SU-DHL-6 (cell line): ENCODE measurements around the gene EGLN2.
"Not testable (repeated sequence)": the region's sequence is repeated elsewhere in the genome, so short reads cannot be mapped to it uniquely, and the experiment has no call there.

Experiments used
- H2AFZ ChIP-seq: fragments of 200-600 bp; sonication (generic); 2 replicates; pipeline ENCODE4 v1.6.1; 2014; ENCODE audit warnings: low read depth, mild to moderate bottlenecking, moderate library complexity, mixed read lengths, antibody characterized with exemption, low read length; ENCODE audit not compliant: severe bottlenecking
- H3F3A ChIP-seq: fragments of 200-600 bp; shearing (Covaris generic); 2 replicates; pipeline ENCODE4 v1.6.0; 2016; ENCODE audit warnings: antibody characterized with exemption, mild to moderate bottlenecking; ENCODE audit not compliant: insufficient read depth
- H3K27ac ChIP-seq: fragments of 200-600 bp; sonication (generic); 2 replicates; pipeline ENCODE4 v1.5.1; 2016; ENCODE audit warnings: low read depth, mild to moderate bottlenecking, low read length, moderate library complexity, mixed read lengths
- H3K27me3 ChIP-seq: fragments of 200-600 bp; sonication (generic), shearing (Covaris generic); 2 replicates; pipeline ENCODE4 v1.6.0; 2014; ENCODE audit warnings: mild to moderate bottlenecking, low read length
- H3K36me3 ChIP-seq: fragments of 200-600 bp; sonication (generic); 2 replicates; pipeline ENCODE4 v1.6.1; 2014; ENCODE audit warnings: mild to moderate bottlenecking, low read length, mixed read lengths
- H3K4me2 ChIP-seq: fragments of 300-600, 200-600 bp; shearing (Covaris generic), sonication (generic); 2 replicates; pipeline ENCODE4 v1.6.0; 2014; ENCODE audit warnings: low read length, low read depth, mild to moderate bottlenecking; ENCODE audit not compliant: poor library complexity, severe bottlenecking
- H3K4me3 ChIP-seq: fragments of 200-600 bp; sonication (generic); 2 replicates; pipeline ENCODE4 v1.5.1; 2014; ENCODE audit warnings: antibody characterized with exemption, low read length, mild to moderate bottlenecking, mixed read lengths; ENCODE audit not compliant: insufficient read depth, poor library complexity, severe bottlenecking
- H3K79me2 ChIP-seq: fragments of 200-600 bp; sonication (generic); 2 replicates; pipeline ENCODE4 v1.6.1; 2014; ENCODE audit warnings: mild to moderate bottlenecking, low read length, moderate library complexity; ENCODE audit not compliant: insufficient read depth
- H3K9ac ChIP-seq: fragments of 200-600 bp; sonication (generic); 2 replicates; pipeline ENCODE4 v1.7.0; 2014; ENCODE audit warnings: mild to moderate bottlenecking, low read length
- H3K9me2 ChIP-seq: fragments of 200-600 bp; sonication (generic); replicated peaks from 2 replicates; pipeline ENCODE4 v1.6.1; 2014; ENCODE audit warnings: low read length; ENCODE audit not compliant: insufficient read depth
- H3K9me3 ChIP-seq: fragments of 200-600 bp; sonication (generic); 2 replicates; pipeline ENCODE4 v1.6.1; 2014; ENCODE audit warnings: low read length, mixed read lengths; ENCODE audit not compliant: insufficient read depth
- H4K20me1 ChIP-seq: fragments of 200-600 bp; sonication (generic); 2 replicates; pipeline ENCODE4 v1.6.1; 2014; ENCODE audit warnings: low read depth, mild to moderate bottlenecking, antibody characterized with exemption, low read length, moderate library complexity, mixed read lengths
- CTCF ChIP-seq: fragments of 200-600 bp; sonication (generic); IDR thresholded peaks from one replicate; pipeline ENCODE4 v1.5.1; 2017; ENCODE audit warnings: antibody characterized with exemption, mild to moderate bottlenecking, low read length, moderate library complexity; ENCODE audit not compliant: insufficient read depth, poor library complexity, severe bottlenecking
- EZH2phosphoT487 ChIP-seq: fragments of 200-600 bp; sonication (generic), shearing (Covaris generic); conservative IDR thresholded peaks from 2 replicates; pipeline ENCODE4 v1.6.1; 2018; ENCODE audit warnings: mild to moderate bottlenecking, antibody characterized with exemption, low read length, moderate library complexity, mixed read lengths

EGLN2 gene

GRCh38 chr19:40763963-40764362, 35.0 kb upstream of the EGLN2 start:
- Histone ChIP-seq H2AFZ (no peak overlapping the region), H3K79me2 (peaks cover 24% of the 10 kb centered on the region), H3K27me3 (no peaks in the 10 kb centered on the region), H3K4me3 (no peak overlapping the region), H3F3A (peaks cover 13% of the 10 kb centered on the region; the same call in 1 of the 2 replicates), H4K20me1 (peaks cover 11% of the 10 kb centered on the region; the same call in 1 of the 2 replicates), H3K4me2 (no peak overlapping the region), H3K9me3 (no peaks in the 10 kb centered on the region), H3K36me3 (peaks cover 48% of the 10 kb centered on the region), H3K9ac (no peak overlapping the region), H3K9me2 (no peaks in the 10 kb centered on the region), H3K27ac (no peak overlapping the region)
- TF ChIP-seq CTCF (no peak), EZH2phosphoT487 (no peak)

GRCh38 chr19:40766385-40766784, 32.6 kb upstream of the EGLN2 start:
- H3K27me3 ChIP-seq, H3K4me3 ChIP-seq, H3K9me3 ChIP-seq, H3K4me2 ChIP-seq, H3K9ac ChIP-seq, H4K20me1 ChIP-seq, H3K9me2 ChIP-seq, H3K79me2 ChIP-seq, H3K27ac ChIP-seq, H2AFZ ChIP-seq: not testable (repeated sequence)
- peaks cover 31% of the 10 kb centered on the region for H3K36me3 ChIP-seq
- H3F3A ChIP-seq: peaks cover 13% of the 10 kb centered on the region; the same call in 1 of the 2 replicates

GRCh38 chr19:40768869-40769268, 30.1 kb upstream of the EGLN2 start:
- no peak overlapping the region for H3K9ac ChIP-seq
- no peaks in the 10 kb centered on the region for H3K27me3 ChIP-seq
- H3K79me2 ChIP-seq: no peaks in the 10 kb centered on the region
- peaks cover 22% of the 10 kb centered on the region for H3F3A ChIP-seq
- no peak overlapping the region for H3K27ac ChIP-seq
- H3K4me2 ChIP-seq: no peak overlapping the region
- H3K9me3 ChIP-seq: no peaks in the 10 kb centered on the region
- H2AFZ ChIP-seq: no peak overlapping the region
- H3K36me3 ChIP-seq: peaks cover 19% of the 10 kb centered on the region; the same call in 1 of the 2 replicates
- no peak overlapping the region for H3K4me3 ChIP-seq
- no peaks in the 10 kb centered on the region for H3K9me2 ChIP-seq
- H4K20me1 ChIP-seq: no peaks in the 10 kb centered on the region
- no peak for TF ChIP-seq EZH2phosphoT487
- TF ChIP-seq CTCF: no peak

- H3F3A ChIP-seq: peaks cover 18% of the 10 kb centered on the region
- not testable (repeated sequence) for H3K27ac ChIP-seq, H3K36me3 ChIP-seq, H3K4me2 ChIP-seq, H4K20me1 ChIP-seq, H3K9me3 ChIP-seq, H3K79me2 ChIP-seq, H3K4me3 ChIP-seq, H3K9me2 ChIP-seq, H3K27me3 ChIP-seq, H3K9ac ChIP-seq, H2AFZ ChIP-seq
These were observed 27.7 kb upstream of the EGLN2 start for GRCh38 chr19:40771101-40771862.
